Adrenal gland (tissue), 12 donors: ENCODE results near the gene AGPAT2. TPM values are rescaled to one million over a fixed set of nuclear protein-coding genes. Genes with fewer than 3 reads are reported as not detected.

ENCODE experiments used
- DNase-seq, 7 donors: peaks; one replicate each; pipeline ENCODE4 v3.0.0-alpha.2; 2019 to 2020
- H3K27ac ChIP-seq, 5 donors: fragments of 200-600 bp; sonication (generic) in 4 of 5; 1 replicate in 3 of 5; 2 replicates in 2 of 5; pipeline versions ENCODE4 v1.5.1 to v1.8.0; 2016 to 2020; ENCODE audit warnings: mild to moderate bottlenecking in 1 of 5
- H3K27me3 ChIP-seq: fragments of 200-600 bp; 2 replicates; pipeline ENCODE4 v1.8.0; 2021
- H3K36me3 ChIP-seq, 2 donors: fragments of 200-600 bp; replicated peaks in 1 of 2; 1 replicate in 1 of 2; 2 replicates in 1 of 2; pipeline versions ENCODE4 v1.5.1 to v1.8.0; 2018 to 2022
- H3K4me1 ChIP-seq, 2 donors: fragments of 200-600 bp; replicated peaks in 1 of 2; 1 replicate in 1 of 2; 2 replicates in 1 of 2; pipeline versions ENCODE4 v1.5.1 to v1.8.0; 2018 to 2021
- H3K4me3 ChIP-seq, 4 donors: fragments of 200-600 bp; sonication (generic) in 3 of 4; one replicate each; pipeline ENCODE4 v1.5.1; 2016 to 2018
- H3K9me3 ChIP-seq, 3 donors: fragments of 200-600 bp; sonication (generic) in 1 of 3; replicated peaks in 1 of 3; 1 replicate in 2 of 3; 2 replicates in 1 of 3; pipeline versions ENCODE4 v1.5.1 to v1.8.0; 2016 to 2021
- CTCF ChIP-seq, 6 experiments: fragments of 450-650 bp in 4 of 6; fragments of 200-600 bp in 2 of 6; sonication (generic) in 1 of 6; IDR thresholded peaks; 1 replicate in 5 of 6; 2 replicates in 1 of 6; pipeline versions ENCODE4 v1.5.1 to v1.8.0; 2016 to 2021; ENCODE audit warnings: antibody characterized with exemption in 6 of 6, mild to moderate bottlenecking in 2 of 6, moderate library complexity in 1 of 6
- POLR2A ChIP-seq, 2 donors: fragments of 450-650 bp; IDR thresholded peaks; one replicate each; pipeline ENCODE4 v1.6.1; 2017; ENCODE audit warnings: antibody characterized with exemption in 2 of 2, mild to moderate bottlenecking in 2 of 2, moderate library complexity in 1 of 2
- WGBS, 4 donors: extraction: QIAGEN DNeasy Blood & Tissue Kit in 2 of 4; methylation state at CpG; one replicate each; pipeline versions ENCODE4 v1.1.5 to v1.1.7; 2013 to 2017; 5-methylcytosine and 5-hydroxymethylcytosine counted together
- intact Hi-C, 2 donors: fragments of 100-400 bp; cut with DNase I; formaldehyde crosslinking; loops; one replicate each; pipeline versions ENCODE4 v1.14.1 to v1.15.0; 2022 to 2023
- polyA plus RNA-seq, 3 donors: library from polyadenylated mRNA; stranded (reverse); fragments of 200-250 nt in 2 of 3; fragments of 350-450 nt in 1 of 3; fragmentation: Illumina TruSeq in 1 of 3; extraction: RNeasy Lipid Tissue Mini Kit (QIAGEN cat#74804) in 1 of 3; gene quantifications; one replicate each; pipeline ENCODE4 v1.2.3, GENCODE V29; 2013 to 2014
- total RNA-seq, 9 donors: library from RNA; depleted of rRNA in 4 of 9; stranded (reverse); fragments of >200 nt in 4 of 9; fragments of 120-200 nt in 1 of 9; fragmentation: NEBNext Ultra II Directional in 1 of 9; extraction: Animal tissue kit (Norgen Biotek cat#: 25700) in 1 of 9; gene quantifications; one replicate each; pipeline versions ENCODE4 v1.1.0 to v1.2.4, GENCODE V29; 2013 to 2023
- donor health status: healthy with polysubstance abuse.
- donor health status: Bipolar disorder and iron deficiency.
- donor health status: DM: yes; HTN: yes; CAD: no.
- donor health status: DM: no; HTN: no; CAD: no.
- donor health status: DM: no; HTN: no; CAD: no.
- donor health status: DM: yes; HTN: yes; CAD: no.

The AGPAT2 gene
- total and polyA plus RNA-seq, 12 donors: 6.4 to 274 (median 48.0) TPM

GRCh38 chr9:136655536-136656182 is 31.6 kb downstream of the AGPAT2 start:
- TF ChIP-seq POLR2A (IDR thresholded peaks at IDR 0.05) (no peak), CTCF (IDR thresholded peaks at IDR 0.05) (no peak)
- DNase-seq: peak in 2 of 7 donors; percentile 30 to 55
- Histone ChIP-seq H3K4me1 (peaks cover 0 to 6% of the 10 kb centered on the region in 2 donors), H3K36me3 (no peaks in the 10 kb centered on the region), H3K27me3 (peaks cover 27% of the 10 kb centered on the region), H3K9me3 (no peaks in the 10 kb centered on the region), H3K4me3 (no peak overlapping the region), H3K27ac (peak overlapping the region in 3 of 5 donors; percentile 31 to 89 (median 38))
- intact Hi-C loops: no loop called here
- 31 to 49% (median 42%) methylated on average over 7 to 18 of the region's 18 CpGs; no CpG with 5 or more reads in 1 of the 4 donors for WGBS, 4 donors

- no peaks in the 10 kb centered on the region for H3K9me3 ChIP-seq
- peaks cover 0 to 6% of the 10 kb centered on the region in 2 donors for H3K4me1 ChIP-seq
- peak in 1 of 7 donors; percentile 8 for DNase-seq
- intact Hi-C loops: no loop called here
- 69 to 72% (median 70%) methylated on average over 9 to 15 of the region's 15 CpGs; no CpG with 5 or more reads in 1 of the 4 donors for WGBS, 4 donors
- peak overlapping the region in 3 of 5 donors; percentile 27 to 89 (median 38) for H3K27ac ChIP-seq
- peaks cover 27% of the 10 kb centered on the region for H3K27me3 ChIP-seq
- no peak overlapping the region for H3K4me3 ChIP-seq
- H3K36me3 ChIP-seq: no peaks in the 10 kb centered on the region
- TF ChIP-seq POLR2A (IDR thresholded peaks at IDR 0.05): no peak
- TF ChIP-seq CTCF (IDR thresholded peaks at IDR 0.05): no peak
Measured at GRCh38 chr9:136654820-136655535, 32.3 kb downstream of the AGPAT2 start.

GRCh38 chr9:136653323-136654079 is 33.8 kb downstream of the AGPAT2 start:
- Histone ChIP-seq H3K27ac (peak overlapping the region in 1 of 5 donors; percentile 68), H3K36me3 (no peaks in the 10 kb centered on the region), H3K4me1 (peaks cover 0 to 6% of the 10 kb centered on the region in 2 donors), H3K4me3 (no peak overlapping the region), H3K9me3 (no peaks in the 10 kb centered on the region), H3K27me3 (peaks cover 19% of the 10 kb centered on the region)
- DNase-seq: peak in 1 of 7 donors; percentile 8
- TF ChIP-seq CTCF (IDR thresholded peaks at IDR 0.05) (no peak), POLR2A (IDR thresholded peaks at IDR 0.05) (no peak)
- 44 to 53% (median 50%) methylated on average over 41 to 43 of the region's 43 CpGs for WGBS, 4 donors
- intact Hi-C loops: no loop called here

- no peak for DNase-seq
- Histone ChIP-seq H3K4me3 (no peak overlapping the region), H3K4me1 (peaks cover 0 to 6% of the 10 kb centered on the region in 2 donors), H3K9me3 (no peaks in the 10 kb centered on the region), H3K27ac (no peak overlapping the region), H3K36me3 (no peaks in the 10 kb centered on the region), H3K27me3 (peaks cover 6% of the 10 kb centered on the region)
- TF ChIP-seq CTCF (IDR thresholded peaks at IDR 0.05): no peak
- 88 to 94% (median 93%) methylated on average over 9 to 11 of the region's 11 CpGs for WGBS, 4 donors
- intact Hi-C loops: no loop called here
Measured at GRCh38 chr9:136651860-136652259, 35.4 kb downstream of the AGPAT2 start.
